Dedifferentiated amniotic fluid mesenchymal stem cell (primary cell): Measurements from ENCODE around the gene CDH4.

Experiments
- DNase-seq: peaks from one replicate; pipeline ENCODE4 v3.0.0-alpha.2; 2016; ENCODE audit errors: extremely low spot score

The CDH4 gene

DNA sequence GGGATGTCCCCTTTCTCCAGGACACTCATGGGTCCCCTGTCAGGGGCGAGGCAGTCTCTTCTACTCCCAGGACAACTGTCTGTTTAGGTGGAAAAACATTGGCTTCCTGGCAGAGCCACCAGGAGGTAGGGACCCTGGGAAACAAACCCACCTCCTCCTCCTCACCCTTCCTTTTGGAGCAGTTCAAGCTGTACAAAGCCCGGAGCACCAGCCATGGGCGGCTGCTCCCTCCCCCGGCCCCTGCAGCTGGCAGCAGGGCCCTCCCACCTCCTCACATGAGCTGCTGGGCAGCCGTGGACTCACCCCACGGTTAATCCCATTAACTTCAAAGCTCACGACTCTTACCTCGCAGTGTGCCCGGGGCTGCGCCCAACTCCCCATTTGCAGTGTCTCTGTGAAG lies 48.6 kb downstream of the CDH4 start:
- no peak for DNase-seq

DNA sequence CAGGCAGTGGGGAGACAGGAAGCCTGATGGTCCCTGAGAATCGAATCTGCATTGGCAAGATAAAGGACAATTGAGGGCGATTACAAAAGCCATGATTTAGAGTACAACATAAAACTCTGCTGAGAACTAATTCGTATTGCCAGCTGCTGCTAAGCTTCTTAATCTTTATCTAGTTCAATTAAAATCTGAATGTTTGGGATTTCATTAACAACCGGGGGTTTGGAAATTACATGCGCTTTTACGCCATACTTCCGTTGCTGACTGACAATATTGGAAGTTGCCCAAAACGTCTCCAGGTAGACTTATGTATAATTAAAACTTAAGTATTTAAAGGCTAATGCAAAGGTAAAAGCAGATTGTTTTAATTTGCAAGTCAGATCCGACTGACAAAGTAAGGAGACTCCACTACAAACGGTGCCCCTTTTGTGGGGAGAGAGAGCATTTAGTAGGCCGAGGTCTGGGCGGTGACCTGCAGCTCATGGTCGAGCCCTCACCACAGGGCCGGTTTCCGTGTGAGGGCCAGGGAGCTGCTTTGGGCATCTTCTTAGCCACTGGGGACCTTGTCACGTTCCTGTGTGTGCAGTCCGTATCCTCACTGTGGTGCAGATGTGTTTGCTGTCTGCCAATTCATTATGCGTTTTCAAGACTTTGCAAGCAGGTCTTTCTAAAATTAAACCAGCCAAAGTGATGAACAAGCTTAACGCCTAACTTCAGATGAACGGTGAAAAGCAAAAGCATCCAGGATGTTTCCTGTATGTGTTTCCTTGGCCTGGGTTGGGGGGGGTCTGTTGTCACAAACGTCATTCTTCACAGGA lies 49.9 kb downstream of the CDH4 start:
- DNase-seq: no peak

DNA sequence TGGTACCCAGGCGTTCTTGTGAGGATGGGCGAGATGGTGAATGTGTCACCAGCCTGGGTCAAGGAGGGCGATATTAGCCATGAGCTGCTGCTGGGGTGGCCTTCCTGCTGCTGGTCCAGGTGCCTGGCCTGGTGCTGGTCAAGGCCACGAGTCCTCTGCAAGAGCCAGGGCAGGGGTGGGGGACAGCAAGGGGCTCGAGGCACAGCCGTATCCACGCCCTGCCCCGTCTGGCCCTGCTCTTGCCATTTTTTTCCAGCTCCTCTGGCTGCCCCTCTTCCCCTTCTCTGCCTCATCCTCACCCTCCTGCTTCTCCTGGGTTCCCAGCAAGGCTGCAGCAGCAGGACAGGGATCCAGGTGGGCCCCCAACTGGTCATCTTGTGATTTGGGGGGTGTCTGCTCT lies 51.2 kb downstream of the CDH4 start:
- DNase-seq: no peak

DNA sequence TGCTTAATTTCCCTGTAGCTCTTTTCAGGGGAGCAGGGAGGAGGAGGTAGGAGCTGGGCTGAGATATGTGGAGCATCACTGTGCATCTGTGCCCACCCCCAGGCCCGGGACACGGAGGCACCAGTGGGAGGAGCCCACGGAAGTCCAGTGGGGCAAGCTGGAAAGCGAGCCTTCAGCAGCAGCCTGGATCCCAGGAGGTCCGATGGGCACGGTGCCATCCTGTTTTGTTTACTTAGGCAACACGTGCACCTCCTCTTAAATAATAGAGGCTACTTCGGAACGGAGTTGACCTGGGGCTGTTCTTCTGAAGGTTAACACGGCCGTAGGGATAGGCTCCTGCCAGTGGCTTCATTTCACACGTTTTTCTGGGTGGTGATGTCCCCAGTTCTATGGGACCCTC lies 51.6 kb downstream of the CDH4 start:
- DNase-seq: no peak

DNA sequence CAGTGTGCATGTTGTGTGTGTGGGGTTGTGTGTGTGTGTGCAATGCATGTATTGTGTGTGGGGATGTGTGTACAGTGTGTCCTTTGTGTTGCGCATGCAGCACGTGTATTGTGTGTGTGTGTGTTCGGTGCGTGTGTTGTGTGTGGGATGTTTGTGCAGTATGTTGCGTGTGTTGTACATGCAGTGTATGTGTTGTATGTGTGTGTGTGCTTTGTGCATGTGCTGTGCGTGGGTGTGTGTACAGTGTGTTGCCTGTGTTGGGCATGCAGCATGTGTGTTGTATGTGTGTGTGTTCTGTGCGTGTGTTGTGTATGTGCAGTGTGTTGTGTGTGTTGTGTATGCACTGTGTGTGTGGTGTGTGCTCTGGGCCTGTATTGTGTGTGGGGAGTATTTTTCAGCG lies 52.7 kb downstream of the CDH4 start:
- DNase-seq: no peak

DNA sequence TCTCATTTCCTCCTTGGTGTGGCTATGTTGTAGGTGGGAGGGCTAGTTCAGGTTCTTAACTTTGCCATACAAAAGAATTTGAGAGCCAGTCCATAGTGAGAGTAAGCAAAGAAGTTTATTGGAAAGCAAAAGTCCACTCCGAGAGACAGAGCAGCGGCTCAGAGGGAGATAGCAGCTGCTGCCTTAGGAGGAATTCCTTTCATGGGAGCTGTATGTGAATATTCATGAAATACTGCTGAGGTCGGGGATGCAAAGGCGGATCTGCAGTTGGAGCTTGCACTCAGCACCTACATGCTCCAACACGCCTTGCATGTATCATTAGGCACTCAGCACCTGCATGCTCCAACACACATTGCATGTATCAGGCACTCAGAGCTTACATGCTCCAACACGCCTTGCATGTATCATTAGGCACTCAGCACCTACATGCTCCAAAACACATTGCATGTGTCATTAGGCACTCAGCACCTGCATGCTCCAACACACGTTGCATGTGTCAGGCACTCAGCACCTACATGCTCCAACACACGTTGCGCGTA lies 54.9 kb downstream of the CDH4 start:
- DNase-seq: no peak

DNA sequence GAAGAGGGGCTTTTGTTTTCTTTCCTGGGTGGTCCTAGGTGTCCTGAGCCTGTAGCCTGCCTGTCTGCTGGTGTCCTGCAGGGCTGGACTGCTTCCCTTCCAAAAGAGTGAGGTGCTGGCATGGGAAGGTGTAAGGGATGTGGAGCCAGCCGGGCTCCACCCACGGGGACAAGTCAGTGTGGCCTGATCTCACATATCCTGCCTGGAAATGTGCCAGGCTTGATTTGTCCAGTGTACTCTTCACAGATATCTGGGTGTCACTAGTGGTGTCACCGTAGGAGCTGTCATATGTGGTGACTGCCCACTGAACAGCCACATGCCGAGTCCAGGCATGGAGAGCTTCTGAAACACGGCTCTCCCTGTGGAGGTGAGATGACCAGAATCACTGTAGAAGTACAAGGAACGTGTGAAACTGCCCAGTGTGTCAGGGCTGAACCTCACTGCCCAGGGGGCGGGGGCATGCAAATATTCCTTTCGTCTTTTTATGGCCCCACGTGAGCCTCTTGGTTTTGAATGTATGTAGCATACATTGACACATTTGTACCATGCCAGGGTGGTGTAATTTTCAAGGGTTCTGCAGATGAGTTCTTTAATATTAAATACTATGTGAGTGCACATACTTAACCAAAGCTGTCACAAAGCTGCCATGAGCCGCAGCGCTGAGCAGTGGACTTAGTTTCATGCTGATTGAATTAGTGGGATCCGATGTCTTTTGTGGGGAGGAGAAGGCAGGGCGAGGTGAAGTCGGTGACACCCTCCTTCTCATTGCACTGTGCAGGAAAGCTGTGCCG lies 55.8 kb downstream of the CDH4 start:
- DNase-seq: no peak

DNA sequence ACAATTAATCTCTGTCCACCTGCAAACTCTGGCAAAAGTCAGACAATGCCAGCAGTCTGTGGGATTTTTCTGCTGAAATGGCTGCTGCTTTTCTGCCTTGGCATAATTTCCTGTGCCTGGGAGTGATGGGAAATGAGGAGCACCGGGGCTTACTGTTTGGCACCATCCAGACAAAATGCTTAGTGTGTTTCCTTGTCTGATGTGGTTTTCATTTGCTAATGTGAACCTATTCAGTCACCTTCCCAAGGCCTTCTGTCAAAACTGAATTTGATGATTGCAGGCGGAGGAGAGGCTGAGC lies 56.4 kb downstream of the CDH4 start:
- DNase-seq: no peak

DNA sequence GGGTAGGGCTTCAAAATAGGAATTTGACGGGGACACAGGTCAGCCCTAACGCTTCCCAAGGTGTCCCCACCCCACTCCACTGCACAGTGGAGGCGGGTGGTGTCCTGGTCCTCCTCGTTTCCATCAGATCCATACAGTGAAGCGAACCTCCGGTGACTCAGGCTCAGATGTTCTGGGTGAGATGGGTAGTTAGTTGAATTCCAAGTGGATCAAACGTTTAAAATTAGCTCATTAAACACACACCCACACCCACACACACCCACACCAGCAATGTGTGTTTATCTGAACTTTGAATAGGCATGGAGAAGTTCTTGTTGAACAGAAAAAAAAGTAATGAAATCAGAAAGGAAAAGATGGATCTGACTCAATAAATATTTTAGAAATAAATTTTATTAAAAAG lies 58.9 kb downstream of the CDH4 start:
- DNase-seq: no peak

DNA sequence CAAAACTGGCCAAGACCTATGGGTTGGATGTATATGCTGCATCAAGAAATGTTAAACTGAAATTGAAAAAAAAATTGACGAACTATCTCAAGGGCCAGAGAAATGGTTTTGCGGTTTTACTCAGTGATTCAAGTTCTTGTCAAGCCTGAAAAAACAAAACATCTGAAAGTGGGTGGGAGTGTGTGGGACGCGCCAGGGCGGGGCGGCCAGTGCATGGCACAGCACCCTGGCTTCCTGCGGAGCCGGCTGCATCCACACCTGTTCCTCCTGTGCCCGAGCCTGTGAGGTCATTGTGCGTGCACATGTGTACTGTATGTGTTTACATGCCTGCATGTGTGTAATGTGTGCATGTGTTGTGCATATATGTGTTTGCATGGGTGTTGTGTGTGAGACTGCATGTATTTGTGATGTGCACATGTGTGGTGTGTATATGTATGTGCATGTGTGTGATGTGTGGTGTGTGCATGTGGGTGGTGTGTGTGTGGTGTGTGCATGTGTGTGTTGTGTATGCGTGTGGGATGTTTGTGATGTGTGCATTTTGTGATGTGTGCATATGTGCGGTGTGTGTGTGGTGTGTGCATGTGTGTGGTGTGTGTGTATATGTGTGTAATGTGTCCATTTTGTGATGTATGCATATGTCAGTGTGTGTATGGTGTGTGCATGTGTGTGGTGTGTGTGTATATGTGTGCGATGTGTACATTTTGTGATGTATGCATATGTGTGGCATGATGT lies 59.8 kb downstream of the CDH4 start:
- no peak for DNase-seq

DNA sequence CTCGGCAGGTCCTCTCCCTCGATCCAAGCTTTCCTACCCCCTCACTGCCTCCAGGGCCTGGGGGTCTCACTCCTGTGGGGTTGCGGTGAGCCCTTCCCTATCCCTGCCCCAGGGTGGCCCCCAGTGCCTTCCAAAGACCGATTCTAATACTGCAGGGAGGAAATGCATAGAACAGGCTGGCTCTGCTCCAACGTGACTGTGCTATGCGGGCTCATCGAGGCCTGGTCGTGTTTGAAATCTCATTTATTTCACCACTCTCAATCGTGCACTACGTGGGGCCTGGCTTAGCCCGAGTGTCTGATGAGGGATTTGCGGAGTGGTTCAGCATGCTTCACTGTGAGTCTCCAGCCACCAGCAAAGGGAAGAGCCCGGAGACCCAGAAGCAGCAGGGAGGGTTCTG lies 60.9 kb downstream of the CDH4 start:
- DNase-seq: no peak

DNA sequence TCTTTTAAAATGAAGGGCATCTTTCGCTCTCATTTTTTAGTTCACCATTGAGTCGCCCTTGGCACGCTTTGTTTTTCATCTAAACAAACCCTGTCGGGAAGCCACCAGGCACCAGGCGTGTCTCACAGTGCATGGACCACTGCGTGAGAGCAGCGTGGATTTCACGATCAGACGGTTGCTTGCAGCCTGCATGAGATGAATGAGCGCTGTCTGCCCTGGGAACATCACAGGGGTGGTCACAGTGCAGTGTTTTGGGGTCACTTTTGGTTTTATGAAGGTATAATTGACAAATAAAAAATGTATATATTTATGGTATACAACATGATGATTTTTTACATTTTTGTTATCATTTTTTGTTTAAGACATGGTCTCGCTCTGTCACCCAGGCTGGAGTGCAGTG lies 61.3 kb downstream of the CDH4 start:
- no peak for DNase-seq

DNA sequence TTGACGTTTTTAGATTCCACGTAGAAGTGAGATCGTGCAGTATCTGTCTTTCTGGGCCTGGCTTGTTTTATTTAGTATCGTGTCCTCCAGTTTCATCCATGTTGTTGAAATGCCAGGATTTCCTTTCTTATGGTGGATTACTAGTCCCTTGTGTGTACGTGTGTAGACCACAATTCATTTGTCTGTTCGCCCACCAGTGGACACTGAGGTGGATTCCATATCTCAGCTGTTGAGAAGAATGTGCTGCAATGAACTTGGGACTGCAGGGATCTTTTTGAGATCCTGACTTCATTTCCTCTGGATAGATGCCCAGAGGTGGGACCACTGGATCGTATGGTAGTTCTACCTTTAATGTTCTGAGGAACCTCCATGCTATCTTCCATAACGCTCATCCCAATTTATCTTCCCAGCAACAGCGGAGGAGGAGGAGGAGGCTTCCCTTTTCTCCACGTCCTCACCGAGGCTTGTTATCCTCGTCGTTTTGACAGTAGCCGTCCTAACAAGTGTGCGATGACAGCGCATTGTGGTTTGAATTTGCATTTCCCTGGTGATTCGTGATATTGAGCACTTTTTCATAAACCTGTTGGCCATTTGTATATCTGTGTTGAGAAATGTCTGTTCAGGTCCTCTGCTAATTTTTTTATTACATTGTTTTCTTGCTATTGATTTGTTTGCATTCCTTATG lies 62.4 kb downstream of the CDH4 start:
- no peak for DNase-seq

DNA sequence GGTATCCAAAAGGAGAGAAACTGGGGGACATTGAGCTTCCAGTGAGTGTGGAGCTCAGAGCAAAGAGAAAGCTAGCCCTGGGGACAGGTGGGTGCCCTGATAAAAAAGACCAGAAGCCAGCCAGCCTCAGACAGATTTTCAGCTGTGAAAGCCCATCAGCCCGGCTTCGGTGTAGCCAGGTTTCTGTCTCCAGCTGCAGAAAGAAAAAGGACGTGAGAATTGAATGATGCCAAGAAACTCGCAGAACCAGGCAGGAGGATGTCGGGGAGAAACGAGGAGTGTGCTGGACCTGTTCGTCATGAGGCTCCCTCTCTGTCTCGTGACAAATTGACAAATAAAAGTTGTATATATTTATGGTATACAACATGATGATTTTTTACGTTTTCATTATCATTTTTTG lies 63.3 kb downstream of the CDH4 start:
- DNase-seq: no peak

DNA sequence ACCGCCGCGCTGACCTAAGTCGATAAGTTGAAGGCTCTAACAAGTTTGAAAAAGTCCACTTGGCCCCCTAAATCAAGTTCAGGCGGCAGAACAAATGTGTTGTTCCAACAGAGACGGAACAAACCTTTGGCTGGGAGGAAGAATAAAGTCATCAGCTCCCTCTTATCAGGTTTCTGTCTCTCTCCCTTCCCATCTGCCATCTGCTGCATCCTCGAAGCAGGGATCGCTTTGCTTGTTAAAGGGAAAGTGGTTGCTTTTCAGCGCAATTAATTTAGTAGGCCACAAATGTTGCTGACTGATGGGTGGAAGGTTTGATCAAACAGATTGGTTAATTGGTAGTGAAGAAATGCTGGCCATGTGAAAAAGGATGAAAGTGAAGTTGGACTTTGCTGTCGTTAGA lies 64.3 kb downstream of the CDH4 start:
- DNase-seq: no peak

DNA sequence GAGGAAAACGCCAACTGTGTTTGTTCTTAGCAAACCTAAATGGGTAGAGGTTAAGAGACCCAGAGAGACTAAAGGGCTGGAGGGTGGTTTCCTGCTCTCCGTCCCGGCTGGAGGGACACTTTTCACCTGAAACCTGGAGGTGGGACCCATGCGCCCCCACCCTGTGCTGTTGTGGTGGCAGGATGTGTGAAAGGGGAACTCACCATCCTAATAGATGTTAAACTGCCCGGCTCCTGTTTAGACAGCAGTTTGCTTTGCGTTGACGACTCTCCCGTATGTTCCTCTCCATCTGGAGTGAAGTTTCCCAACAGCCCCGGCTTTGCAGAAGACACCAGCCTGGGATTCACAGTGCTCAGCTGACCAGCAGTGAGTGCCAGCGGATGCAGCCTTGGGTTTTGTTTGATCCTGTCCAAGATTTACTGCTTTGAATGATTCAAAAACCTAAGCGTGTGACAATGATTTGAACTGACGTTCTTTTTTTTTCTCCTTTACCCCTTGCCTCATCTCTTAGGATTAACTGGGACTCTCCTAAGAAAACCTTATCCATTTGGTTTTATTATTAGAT lies 66.0 kb downstream of the CDH4 start:
- no peak for DNase-seq

DNA sequence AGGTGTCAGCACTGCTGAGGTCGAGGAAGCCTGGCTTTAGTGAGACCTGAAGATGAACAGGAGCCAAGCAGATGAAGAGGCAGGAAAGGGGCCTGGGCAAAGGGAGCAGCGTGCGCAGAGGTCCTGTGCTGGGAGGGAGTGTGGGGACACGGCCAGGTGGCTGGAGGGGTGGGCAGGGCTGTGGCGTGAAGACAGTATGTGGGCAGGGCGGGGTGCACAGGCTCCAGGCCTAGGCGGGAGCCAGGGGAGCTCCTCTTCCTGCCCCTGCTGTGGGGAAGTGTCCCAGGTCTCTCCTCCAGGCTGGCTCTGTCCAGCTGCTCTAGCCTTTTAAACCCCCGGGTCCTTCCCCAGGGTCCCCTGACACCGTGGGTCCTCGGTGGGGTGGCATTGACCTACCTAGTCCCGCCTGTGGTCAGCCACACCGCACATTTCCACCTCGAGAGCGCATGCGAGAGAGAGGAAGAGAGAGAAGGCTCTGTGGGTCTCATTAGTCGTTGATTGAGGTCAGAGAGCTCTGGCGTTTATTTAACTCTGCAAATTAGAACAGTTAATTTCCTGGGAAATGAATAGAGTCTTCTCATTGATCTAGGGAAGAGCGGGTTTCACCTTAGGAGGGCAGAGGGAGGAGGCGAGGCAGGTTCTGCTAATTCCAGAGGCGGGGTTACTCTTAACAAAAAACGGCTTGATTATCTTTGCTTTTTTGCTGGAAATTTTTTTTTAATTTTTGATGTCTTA lies 68.8 kb downstream of the CDH4 start:
- no peak for DNase-seq

DNA sequence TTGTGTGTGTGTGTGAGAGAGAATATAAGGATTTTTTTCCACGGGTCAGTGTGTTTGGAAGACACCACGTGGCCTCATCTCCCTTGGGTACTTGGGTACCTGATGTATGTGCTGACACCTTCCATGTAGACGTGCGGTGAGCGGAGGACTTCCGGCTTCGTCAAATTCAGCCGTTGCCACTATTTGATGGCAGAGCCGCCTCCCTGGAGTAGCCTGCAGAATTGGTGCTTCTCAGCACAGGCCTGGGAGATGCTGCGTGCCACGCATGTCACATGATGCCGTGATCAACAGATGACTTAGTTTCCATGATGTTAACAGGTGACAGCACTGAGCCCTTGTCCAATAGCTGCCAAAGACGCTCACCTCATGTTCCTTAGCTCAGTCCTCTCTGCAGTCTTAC lies 69.4 kb downstream of the CDH4 start:
- no peak for DNase-seq

DNA sequence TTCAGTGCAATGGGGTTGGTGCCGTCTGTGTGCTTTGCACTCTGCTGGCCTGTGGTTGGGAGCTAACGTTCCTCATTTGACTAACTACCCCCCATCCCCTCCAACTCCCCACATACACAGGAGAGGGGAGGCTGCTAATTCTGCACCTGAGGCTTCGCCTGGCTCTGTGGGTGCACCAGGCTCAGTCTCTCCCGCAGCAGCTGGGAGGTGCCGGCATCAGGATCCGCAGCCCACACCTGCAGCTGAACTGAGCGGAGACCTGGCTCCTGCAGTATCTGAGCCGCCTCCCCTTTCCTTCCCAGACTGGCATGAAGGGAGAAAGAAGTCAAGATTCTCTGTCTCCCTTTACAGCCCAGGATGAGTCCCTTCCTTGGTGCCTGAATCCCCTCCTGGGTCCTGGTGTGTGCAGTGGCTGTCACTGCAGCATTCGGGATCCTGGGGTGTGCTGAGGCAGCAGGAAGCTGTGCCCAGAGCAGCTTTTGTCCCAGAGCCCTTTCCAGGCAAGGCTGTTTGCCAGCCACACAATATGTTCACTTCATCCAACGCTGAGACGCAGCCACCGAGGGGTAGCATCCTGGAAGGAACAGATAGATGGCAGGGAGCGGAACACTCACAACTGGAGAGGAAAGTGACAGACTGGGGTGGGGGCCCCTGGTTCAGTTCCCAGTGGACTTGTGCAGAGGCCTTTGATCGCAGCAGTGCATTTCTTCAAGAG lies 70.2 kb downstream of the CDH4 start:
- no peak for DNase-seq

DNA sequence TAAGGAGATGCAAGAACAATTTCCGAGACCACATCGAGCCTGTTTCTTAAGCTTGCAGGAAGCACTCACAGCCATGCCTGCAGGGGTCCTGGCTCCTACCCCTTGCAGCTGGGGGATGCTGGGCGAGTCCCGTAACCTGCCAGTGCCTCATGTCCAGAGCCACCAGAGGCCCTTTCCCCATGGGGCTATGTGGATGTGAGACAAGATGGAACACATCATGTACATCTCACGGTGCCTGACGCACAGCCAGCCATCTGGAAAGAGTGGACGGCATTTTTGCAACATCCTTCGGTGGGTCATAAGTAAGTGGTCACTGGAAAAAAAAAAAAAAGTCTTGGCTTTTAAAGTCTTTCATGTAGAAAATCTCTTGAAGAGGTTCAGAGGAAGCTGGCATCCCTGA lies 72.8 kb downstream of the CDH4 start:
- no peak for DNase-seq
